Measurements from ENCODE around the gene KERA. TPM values are rescaled to one million over a fixed set of nuclear protein-coding genes. Genes with fewer than 3 reads are reported as not detected.

The KERA gene, protein sequence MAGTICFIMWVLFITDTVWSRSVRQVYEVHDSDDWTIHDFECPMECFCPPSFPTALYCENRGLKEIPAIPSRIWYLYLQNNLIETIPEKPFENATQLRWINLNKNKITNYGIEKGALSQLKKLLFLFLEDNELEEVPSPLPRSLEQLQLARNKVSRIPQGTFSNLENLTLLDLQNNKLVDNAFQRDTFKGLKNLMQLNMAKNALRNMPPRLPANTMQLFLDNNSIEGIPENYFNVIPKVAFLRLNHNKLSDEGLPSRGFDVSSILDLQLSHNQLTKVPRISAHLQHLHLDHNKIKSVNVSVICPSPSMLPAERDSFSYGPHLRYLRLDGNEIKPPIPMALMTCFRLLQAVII
- total RNA-seq (2014; rRNA removed; shearing (Covaris generic)), result not detected in 2 replicates
- total RNA-seq (2022), result not detected in 2 replicates
- Bru-seq, nascent RNA, result not detected
- BruChase-seq, experiment 1, labeled RNA remaining after a 6-hour chase, result not detected
- BruChase-seq, experiment 2, labeled RNA remaining after a 2-hour chase, result not detected
- long read RNA-seq, result 0 reads

DNA sequence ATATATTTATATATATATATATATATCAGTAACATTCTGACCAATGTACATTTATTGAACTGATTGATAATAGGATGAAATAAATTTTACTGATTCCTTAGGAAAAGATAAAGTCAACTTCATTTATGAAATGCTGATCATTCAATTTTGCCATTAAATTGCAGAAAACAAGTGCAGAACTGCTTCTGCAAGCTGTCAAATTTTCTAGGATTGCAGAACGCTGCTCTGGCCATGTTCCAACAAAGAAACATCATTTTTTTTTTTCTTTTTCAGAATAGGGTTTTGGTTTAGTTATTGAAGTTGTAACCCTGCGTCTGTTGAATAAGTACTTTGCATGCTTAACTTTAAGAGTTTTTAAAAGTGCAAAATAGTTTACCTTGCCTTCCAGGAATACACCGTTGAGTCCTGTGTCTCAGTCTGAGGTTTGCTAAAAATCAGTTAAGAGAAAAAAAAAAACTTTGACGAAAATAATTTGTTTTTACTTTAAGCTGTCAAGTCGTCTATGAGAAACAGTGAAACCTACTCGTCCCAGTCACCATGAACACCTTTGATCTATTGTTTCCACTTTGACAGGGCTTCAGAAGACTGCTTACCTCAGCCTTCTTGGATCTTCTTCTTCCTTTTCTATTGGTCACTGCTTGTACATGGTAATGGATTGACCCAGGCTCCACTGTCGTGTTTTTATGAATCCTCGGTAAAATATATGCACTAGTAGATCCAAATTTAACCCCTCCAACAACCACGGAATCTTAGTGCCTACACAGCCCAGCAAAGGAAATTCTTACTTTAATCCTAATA is at the start of gene KERA:
KERA (minus strand) TSS at position 657 of the 798 bp plus-strand sequence. CDS start 1,743 bp downstream, outside the sequence.
- H3K9me3 ChIP-seq (ENCODE audit: low read length), result no peaks in the 10 kb centered on the region
- H3K9me2 ChIP-seq (ENCODE audit: insufficient read depth, low read length), result no peaks in the 10 kb centered on the region
- H3K4me2 ChIP-seq (ENCODE audit: low read length), result no peak within 1 kb of the TSS
- H3K4me1 ChIP-seq (ENCODE audit: insufficient read depth, low read length, poor library complexity, severe bottlenecking), result no peaks in the 10 kb centered on the region
- CTCF ChIA-PET (ENCODE audit: unreplicated experiment), result no interaction called here
- no TSS peak for BruUV-seq (replicated peaks)
- POLR2A ChIA-PET, result no interaction called here
- DNase-seq (ENCODE audit: low spot score), result no peak
- no peak within 1 kb of the TSS for H2AFZ ChIP-seq (ENCODE audit: low read length)
- H3K79me2 ChIP-seq (ENCODE audit: insufficient read depth, low read depth, low read length), result no peaks in the 10 kb centered on the region
- no peaks in the 10 kb centered on the region for H3K36me3 ChIP-seq (ENCODE audit: insufficient read depth, low read length)
- H3K4me3 ChIP-seq (ENCODE audit: low read depth, low read length, poor library complexity, severe bottlenecking), result no peak within 1 kb of the TSS
- H4K20me1 ChIP-seq (ENCODE audit: insufficient read depth, low read length), result no peaks in the 10 kb centered on the region
- H3K27ac ChIP-seq (ENCODE audit: low read depth, low read length, poor library complexity, severe bottlenecking), result no peak within 1 kb of the TSS
- intact Hi-C loops (cut with micrococcal nuclease; ENCODE audit: unreplicated experiment), result no loop called here
- TF ChIP-seq EZH2phosphoT487 (IDR thresholded peaks at IDR 0.05; ENCODE audit: borderline replicate concordance, low read depth, low read length), result no peak
- TF ChIP-seq, protein P1, sequence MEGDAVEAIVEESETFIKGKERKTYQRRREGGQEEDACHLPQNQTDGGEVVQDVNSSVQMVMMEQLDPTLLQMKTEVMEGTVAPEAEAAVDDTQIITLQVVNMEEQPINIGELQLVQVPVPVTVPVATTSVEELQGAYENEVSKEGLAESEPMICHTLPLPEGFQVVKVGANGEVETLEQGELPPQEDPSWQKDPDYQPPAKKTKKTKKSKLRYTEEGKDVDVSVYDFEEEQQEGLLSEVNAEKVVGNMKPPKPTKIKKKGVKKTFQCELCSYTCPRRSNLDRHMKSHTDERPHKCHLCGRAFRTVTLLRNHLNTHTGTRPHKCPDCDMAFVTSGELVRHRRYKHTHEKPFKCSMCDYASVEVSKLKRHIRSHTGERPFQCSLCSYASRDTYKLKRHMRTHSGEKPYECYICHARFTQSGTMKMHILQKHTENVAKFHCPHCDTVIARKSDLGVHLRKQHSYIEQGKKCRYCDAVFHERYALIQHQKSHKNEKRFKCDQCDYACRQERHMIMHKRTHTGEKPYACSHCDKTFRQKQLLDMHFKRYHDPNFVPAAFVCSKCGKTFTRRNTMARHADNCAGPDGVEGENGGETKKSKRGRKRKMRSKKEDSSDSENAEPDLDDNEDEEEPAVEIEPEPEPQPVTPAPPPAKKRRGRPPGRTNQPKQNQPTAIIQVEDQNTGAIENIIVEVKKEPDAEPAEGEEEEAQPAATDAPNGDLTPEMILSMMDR (conservative IDR thresholded peaks at IDR 0.05; ENCODE audit: low read length), result no peak

DNA sequence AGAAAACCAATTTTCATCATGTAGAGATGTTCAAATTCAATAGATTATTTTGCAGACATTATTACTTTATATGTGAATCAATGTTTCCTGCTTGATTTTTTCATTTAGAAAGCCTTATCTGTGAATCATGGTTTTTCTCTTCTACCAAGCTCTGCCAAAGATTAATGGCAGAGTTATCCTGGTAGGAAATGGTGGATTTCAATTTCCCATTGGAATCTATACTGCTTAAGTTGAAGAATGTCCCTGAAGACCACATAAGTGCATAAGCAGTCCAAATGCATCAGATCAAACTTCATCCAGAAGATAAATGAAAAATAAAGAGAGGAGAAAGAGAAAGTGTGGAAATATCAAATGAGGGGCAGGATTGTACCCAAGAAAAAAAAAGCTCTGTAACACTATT is 48.5 kb upstream of the KERA start:
- Histone ChIP-seq H2AFZ (ENCODE audit: low read length) (no peak overlapping the region), H3K79me2 (ENCODE audit: insufficient read depth, low read depth, low read length) (no peaks in the 10 kb centered on the region), H3K4me1 (ENCODE audit: insufficient read depth, low read length, poor library complexity, severe bottlenecking) (no peaks in the 10 kb centered on the region), H3K27ac (ENCODE audit: low read depth, low read length, poor library complexity, severe bottlenecking) (no peak overlapping the region), H3K9me3 (ENCODE audit: low read length) (no peaks in the 10 kb centered on the region), H3K36me3 (ENCODE audit: insufficient read depth, low read length) (no peaks in the 10 kb centered on the region), H4K20me1 (ENCODE audit: insufficient read depth, low read length) (no peaks in the 10 kb centered on the region), H3K4me2 (ENCODE audit: low read length) (no peak overlapping the region), H3K4me3 (ENCODE audit: low read depth, low read length, poor library complexity, severe bottlenecking) (no peak overlapping the region), H3K9me2 (ENCODE audit: insufficient read depth, low read length) (no peaks in the 10 kb centered on the region)
- POLR2A ChIA-PET, result interaction anchor here (0.6 kb wide), 1 partner anchor 447 kb away, joined by 4 read pairs; no protein-coding TSS in a partner anchor
- TF ChIP-seq EZH2phosphoT487 (IDR thresholded peaks at IDR 0.05; ENCODE audit: borderline replicate concordance, low read depth, low read length), result no peak
- TF ChIP-seq, protein P1 (conservative IDR thresholded peaks at IDR 0.05; ENCODE audit: low read length), result no peak
- no peak for DNase-seq (ENCODE audit: low spot score)
- no TSS peak for BruUV-seq (replicated peaks)
- CTCF ChIA-PET (ENCODE audit: unreplicated experiment), result no interaction called here
- intact Hi-C loops (cut with micrococcal nuclease; ENCODE audit: unreplicated experiment), result loop anchor here (5.0 kb wide), 1 partner anchor 129 kb away; no protein-coding TSS in a partner anchor
